ENCODE measurements around the gene CRIM1.

GRCh38 chr2:36587556-36587955, 232.0 kb downstream of the CRIM1 start:
- TF ChIP-seq CTCF (IDR thresholded peaks at IDR 0.05) (no peak), MAZ (IDR thresholded peaks at IDR 0.05; ENCODE audit: borderline replicate concordance, low read depth, low read length) (no peak), PHF8 (IDR thresholded peaks at IDR 0.05; ENCODE audit: borderline replicate concordance, low read depth) (no peak), RARB (CRISPR knock-in tag; IDR thresholded peaks at IDR 0.05) (no peak), SREBF2 (IDR thresholded peaks at IDR 0.05) (no peak), RAD21 (conservative IDR thresholded peaks at IDR 0.05 in 1 of 2, IDR thresholded peaks at IDR 0.05 in 1 of 2) (no peak), POLR2A (IDR thresholded peaks at IDR 0.05; ENCODE audit: low read length) (no peak), USF2 (IDR thresholded peaks at IDR 0.05) (no peak), RFX5 (IDR thresholded peaks at IDR 0.05) (no peak), TP53 (CRISPR knock-in tag; IDR thresholded peaks at IDR 0.05) (no peak)
